ENCODE results near the gene LRRC63. TPM values are rescaled to one million over a fixed set of nuclear protein-coding genes. Genes with fewer than 3 reads are reported as not detected.
"Not testable (repeated sequence)": the region's sequence is repeated elsewhere in the genome, so short reads cannot be mapped to it uniquely, and the experiment has no call there.

The LRRC63 gene
- total RNA-seq, result not detected

GRCh38 chr13:46211483-46212351, at the start of gene LRRC63:
Gene LRRC63 (plus strand): TSS chr13:46211928. CDS start chr13:46213035, 1,107 bp downstream.
- no peaks in the 10 kb centered on the region for H3K27me3 ChIP-seq
- H3K36me3 ChIP-seq, result no peaks in the 10 kb centered on the region
- H3K9me3 ChIP-seq, result no peaks in the 10 kb centered on the region
- DNase-seq (ENCODE audit: low spot score in 2 of 2), result peak; percentile 57 to 89
- peaks cover 0 to 7% of the 10 kb centered on the region in 2 donors for H3K4me1 ChIP-seq
- H3K27ac ChIP-seq, result no peak within 1 kb of the TSS
- intact Hi-C loops (cut with DNase I), result no loop called here
- peak within 1 kb of the TSS; percentile 72 to 78 for H3K4me3 ChIP-seq
- TF ChIP-seq, protein P1, sequence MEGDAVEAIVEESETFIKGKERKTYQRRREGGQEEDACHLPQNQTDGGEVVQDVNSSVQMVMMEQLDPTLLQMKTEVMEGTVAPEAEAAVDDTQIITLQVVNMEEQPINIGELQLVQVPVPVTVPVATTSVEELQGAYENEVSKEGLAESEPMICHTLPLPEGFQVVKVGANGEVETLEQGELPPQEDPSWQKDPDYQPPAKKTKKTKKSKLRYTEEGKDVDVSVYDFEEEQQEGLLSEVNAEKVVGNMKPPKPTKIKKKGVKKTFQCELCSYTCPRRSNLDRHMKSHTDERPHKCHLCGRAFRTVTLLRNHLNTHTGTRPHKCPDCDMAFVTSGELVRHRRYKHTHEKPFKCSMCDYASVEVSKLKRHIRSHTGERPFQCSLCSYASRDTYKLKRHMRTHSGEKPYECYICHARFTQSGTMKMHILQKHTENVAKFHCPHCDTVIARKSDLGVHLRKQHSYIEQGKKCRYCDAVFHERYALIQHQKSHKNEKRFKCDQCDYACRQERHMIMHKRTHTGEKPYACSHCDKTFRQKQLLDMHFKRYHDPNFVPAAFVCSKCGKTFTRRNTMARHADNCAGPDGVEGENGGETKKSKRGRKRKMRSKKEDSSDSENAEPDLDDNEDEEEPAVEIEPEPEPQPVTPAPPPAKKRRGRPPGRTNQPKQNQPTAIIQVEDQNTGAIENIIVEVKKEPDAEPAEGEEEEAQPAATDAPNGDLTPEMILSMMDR (IDR thresholded peaks at IDR 0.05), result no peak

- not testable (repeated sequence) for H3K9me3 ChIP-seq; H3K27ac ChIP-seq; H3K4me3 ChIP-seq; H3K36me3 ChIP-seq; H3K27me3 ChIP-seq; DNase-seq (ENCODE audit: low spot score in 2 of 2); H3K4me1 ChIP-seq
- intact Hi-C loops (cut with DNase I), result loop anchor here (5.0 to 10.0 kb wide), 2 partner anchors 355 to 788 kb away; no protein-coding TSS in a partner anchor
Observed at GRCh38 chr13:46162741-46163140, 49.0 kb upstream of the LRRC63 start.

- no peaks in the 10 kb centered on the region for H3K27me3 ChIP-seq
- no peaks in the 10 kb centered on the region for H3K9me3 ChIP-seq
- no peak for DNase-seq (ENCODE audit: low spot score in 2 of 2)
- no peak overlapping the region for H3K4me3 ChIP-seq
- intact Hi-C loops (cut with DNase I), result loop anchor here (5.0 to 10.0 kb wide), 2 partner anchors 357 to 790 kb away; no protein-coding TSS in a partner anchor
- TF ChIP-seq, protein P1 (IDR thresholded peaks at IDR 0.05), result no peak
- H3K27ac ChIP-seq, result no peak overlapping the region
- no peaks in the 10 kb centered on the region for H3K4me1 ChIP-seq
- H3K36me3 ChIP-seq, result no peaks in the 10 kb centered on the region
Observed at GRCh38 chr13:46164661-46165060, 47.1 kb upstream of the LRRC63 start.

DNA sequence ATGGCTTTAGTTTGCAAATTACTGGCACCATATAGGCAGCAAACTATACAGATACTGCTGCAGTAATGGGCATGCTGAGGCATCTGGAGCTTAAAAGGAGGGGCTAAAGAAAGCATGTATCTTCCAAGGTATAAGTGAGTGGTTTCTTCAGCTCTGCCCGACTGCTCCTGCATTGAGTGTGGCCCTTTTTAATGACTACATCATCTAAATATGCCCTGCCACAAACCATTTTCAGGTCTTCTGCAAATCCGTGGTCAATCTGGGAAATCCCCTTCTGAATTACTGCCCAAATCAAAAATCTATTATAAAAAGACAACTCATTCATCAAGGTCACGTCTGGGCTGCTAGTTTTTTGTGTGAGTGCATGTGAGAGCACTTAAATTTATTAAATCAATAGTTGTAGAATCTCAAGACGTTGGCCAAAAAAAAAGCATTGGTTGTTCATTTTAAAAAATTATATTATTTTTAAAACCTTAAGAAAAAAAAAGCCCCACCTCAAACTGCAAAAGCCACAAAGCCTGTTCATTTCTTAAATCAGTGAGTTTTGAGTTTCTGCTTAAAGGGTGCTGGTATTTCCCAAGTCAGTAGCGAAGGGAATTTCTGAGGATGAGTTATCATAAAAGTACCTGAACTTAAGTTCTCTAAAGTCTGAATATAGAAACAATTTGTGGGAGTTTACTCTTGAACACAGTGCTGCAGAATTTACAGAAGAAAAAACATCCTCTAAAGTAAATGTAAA, 46.1 kb upstream of the LRRC63 start:
- Histone ChIP-seq H3K27ac (no peak overlapping the region), H3K4me1 (no peaks in the 10 kb centered on the region), H3K4me3 (no peak overlapping the region), H3K27me3 (no peaks in the 10 kb centered on the region), H3K9me3 (no peaks in the 10 kb centered on the region), H3K36me3 (no peaks in the 10 kb centered on the region)
- TF ChIP-seq, protein P1 (IDR thresholded peaks at IDR 0.05), result no peak
- no peak for DNase-seq (ENCODE audit: low spot score in 2 of 2)
- intact Hi-C loops (cut with DNase I), result loop anchor here (10.0 kb wide), 1 partner anchor 791 kb away; no protein-coding TSS in a partner anchor

DNA sequence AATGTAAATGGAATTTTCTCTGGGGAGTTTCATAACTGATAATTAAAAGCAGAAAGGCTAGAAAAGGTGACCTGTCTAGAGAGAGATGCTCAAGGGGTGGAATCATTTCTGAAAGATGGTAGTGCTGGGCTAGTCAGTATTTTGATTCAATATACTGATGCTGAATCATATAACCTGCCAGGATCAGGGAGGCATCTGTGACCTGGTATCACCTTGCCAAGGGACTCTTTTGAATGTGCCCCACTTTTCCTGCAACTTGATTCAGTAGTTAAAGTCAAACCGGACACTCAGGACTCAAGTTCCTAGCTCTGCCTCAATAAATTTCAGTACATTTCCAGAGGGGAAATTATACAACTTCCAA, 45.5 kb upstream of the LRRC63 start:
- no peaks in the 10 kb centered on the region for H3K27me3 ChIP-seq
- DNase-seq (ENCODE audit: low spot score in 2 of 2), result no peak
- H3K4me3 ChIP-seq, result no peak overlapping the region
- intact Hi-C loops (cut with DNase I), result loop anchor here (10.0 kb wide), 1 partner anchor 791 kb away; no protein-coding TSS in a partner anchor
- H3K27ac ChIP-seq, result no peak overlapping the region
- H3K36me3 ChIP-seq, result no peaks in the 10 kb centered on the region
- no peaks in the 10 kb centered on the region for H3K4me1 ChIP-seq
- H3K9me3 ChIP-seq, result no peaks in the 10 kb centered on the region
- TF ChIP-seq, protein P1 (IDR thresholded peaks at IDR 0.05), result no peak

Data from ascending aorta (tissue), 2 donors.